HG02610 (cell line): Measurements from ENCODE around the gene CDK5RAP3.
"Not testable (repeated sequence)": the region's sequence is repeated elsewhere in the genome, so short reads cannot be mapped to it uniquely, and the experiment has no call there.

Experiments used
- ATAC-seq: cut with Tn5 transposase; IDR thresholded peaks from one replicate; pipeline ENCODE4 v1.9.1; 2021; ENCODE audit warnings: mild to moderate bottlenecking, moderate library complexity; ENCODE audit not compliant: unreplicated experiment

The CDK5RAP3 gene

GRCh38 chr17:47996201-47996600, 25.3 kb downstream of the CDK5RAP3 start:
- no peak for ATAC-seq

GRCh38 chr17:47997586-47997985, 26.7 kb downstream of the CDK5RAP3 start:
- ATAC-seq, result no peak

GRCh38 chr17:47998044-47998443, 27.1 kb downstream of the CDK5RAP3 start:
- no peak for ATAC-seq

DNA sequence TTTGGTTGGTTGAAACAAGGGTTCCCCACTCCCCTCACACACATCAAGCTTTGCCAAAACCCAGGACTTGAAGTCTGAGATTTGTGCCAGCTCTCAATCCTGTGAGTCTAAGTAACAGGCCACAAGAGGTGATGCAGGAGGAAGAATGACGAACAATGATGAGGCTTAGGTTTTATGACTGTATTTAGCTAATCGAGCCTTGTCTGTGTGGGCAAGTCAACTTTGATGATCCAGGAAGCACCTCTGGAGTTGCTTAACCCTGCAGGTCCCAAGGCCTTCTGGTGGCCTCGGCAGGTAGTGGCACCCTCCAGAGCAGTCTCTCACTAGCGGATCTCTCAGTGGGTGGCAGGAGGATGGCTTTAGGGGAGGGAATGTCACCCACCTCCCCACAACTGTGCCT, 28.7 kb downstream of the CDK5RAP3 start:
- no peak for ATAC-seq

DNA sequence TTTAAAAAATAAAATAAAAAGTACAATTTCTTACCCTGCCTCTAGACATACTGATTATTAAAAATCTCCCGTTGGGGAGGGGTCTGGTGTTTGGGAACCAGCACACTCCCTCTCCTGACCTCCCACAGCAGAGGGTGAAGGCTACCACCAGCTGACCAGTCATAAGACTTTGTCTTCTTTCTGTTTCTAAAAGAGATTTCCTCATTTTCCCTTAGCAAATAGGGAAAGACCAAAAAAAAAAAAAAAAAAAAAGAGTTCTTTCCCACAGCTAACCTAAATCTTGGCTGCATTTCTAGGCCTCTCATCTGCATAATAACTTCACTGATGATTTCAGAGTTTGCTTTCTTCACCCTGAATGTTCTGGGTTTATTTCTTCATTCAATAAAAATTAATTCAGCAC, 30.3 kb downstream of the CDK5RAP3 start:
- no peak for ATAC-seq

DNA sequence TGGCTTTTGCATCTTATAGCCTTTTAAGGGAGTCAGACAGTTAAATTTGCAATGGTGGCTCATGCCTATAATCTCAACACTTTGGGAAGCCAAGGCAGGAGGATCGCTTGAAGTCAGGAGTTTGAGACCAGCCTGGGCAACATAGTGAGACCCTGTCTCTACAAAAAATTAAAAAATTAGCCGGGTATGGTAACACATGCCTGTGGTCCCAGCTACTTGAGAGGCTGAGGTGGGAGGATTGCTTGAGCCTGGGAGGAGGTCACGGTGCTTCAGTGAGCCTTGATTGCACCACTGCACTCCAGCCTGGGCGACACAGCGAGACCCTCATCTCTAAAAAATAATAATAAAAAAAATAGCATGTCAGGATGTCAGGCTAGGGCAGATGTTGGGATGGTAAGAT, 30.7 kb downstream of the CDK5RAP3 start:
- not testable (repeated sequence) for ATAC-seq

- ATAC-seq, result peak; percentile 66
Measured at GRCh38 chr17:48002266-48002915, 31.5 kb downstream of the CDK5RAP3 start.

DNA sequence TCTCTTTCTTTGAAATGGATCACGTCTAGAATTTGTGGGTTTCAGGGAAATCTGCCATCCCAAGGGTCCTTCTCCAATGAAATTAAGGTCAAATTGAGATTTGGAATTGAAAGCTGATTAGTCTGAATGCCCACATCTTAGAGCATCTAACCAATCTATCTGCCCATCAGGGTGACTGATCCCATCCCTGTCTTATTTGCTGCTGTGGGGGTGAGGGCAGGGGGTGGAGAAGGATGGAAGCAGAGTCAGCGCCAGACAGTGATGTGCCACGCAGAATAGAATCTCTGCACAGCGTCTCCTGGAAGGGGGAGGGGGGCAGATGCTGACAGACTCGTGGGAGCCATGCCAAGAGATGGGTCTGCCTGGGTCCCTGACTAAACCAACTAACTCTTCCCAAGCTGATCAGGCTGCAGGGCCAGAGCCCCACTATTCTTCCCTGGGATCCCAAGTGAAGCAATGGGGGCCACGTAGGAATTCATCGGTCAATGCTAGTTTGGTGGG, 32.1 kb downstream of the CDK5RAP3 start:
- no peak for ATAC-seq

DNA sequence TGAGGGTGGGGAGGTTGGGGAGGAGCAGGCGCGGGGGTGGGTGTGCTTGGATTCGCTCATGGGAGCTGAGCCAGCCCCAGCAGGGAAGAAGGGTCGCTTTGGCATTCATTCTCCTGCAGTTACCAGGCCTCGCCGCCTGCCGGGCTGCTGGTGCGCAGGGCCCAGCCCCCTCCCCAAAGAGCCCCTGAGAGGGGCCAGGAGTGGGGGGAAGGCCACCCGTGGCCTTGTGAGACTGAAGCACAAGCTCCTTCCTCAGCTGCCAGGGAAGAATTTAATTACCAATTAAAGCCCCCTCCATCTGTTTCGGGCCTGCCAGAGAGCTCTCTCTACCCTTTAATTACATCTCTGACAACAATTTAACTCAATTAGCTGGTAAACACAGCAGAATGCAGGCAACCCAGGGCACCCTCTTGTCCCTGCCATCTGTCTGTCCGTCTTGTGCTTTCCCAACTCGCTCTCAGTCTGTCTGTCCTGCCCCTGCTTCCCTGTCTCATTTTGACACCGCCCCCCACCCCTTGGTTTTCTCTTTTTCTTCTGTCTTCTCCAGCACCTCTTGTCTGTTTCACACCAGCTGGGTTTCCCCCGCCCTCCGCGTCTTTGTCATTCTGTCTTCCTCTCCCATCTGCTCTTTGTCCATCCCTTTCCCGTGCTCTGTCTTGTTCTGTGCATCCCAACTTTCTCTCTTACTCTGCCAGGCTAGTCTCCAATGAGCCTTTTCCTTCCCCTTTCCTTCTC, 32.7 kb downstream of the CDK5RAP3 start:
- ATAC-seq, result no peak

DNA sequence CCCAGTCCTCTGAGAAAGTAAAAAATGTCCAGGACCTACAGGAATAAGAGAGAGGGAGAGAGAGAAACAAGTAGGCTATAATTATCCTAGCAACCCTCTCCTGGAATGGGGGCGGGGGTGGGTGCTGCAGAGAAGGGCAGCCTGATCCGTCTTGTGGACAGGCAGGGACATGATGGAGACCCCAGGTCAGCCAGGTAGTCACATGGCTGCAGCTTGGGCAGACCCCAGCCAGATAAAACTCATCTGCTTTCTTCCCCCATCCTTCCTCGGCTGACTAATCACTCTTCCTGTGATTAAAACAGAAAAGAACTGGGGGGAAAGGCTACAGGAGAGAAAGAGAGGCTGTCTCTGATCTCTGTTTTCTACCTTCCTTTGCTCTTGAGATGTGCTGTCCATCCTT, 34.1 kb downstream of the CDK5RAP3 start:
- ATAC-seq, result no peak

- no peak for ATAC-seq
Measured at GRCh38 chr17:48006936-48007709, 36.2 kb downstream of the CDK5RAP3 start.

GRCh38 chr17:48010193-48010592, 39.3 kb downstream of the CDK5RAP3 start:
- no peak for ATAC-seq

DNA sequence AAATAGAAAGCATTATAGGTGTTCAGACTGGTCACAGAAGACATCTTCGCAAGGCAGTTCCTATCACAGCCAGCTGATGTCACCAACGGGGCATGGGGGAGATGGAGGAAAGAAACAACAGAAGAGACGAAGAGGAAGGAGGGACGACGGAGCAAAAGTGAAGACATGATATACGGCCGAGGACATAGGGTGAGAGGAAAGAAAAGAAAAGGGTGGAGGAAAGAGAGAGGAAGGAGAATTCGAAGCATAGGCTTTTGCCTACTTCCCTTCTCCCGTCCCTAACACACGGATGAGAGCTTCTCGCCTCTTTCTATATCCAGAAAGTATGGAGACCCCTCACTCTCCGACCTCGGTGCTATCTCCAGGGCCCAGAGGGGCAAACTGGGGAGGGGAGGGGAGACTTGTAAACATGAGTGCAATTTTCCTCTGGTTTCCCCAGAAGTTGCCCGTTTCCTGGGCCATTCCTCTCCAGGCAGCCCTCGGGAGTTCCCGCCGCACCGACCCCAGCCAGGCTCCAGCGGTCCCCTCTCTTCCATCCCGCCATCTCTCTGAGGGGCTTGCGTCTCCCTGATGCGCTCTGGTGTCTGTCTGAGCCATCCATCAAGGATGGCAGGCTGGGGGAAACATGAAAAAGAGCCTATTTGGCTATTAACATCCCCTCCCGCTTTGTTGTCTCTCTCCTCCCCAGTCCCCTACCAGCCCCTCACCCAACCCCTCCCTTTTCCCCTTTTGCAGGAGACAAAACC, 40.7 kb downstream of the CDK5RAP3 start:
- ATAC-seq, result no peak

- ATAC-seq, result peak; percentile 55
Measured at GRCh38 chr17:48012151-48012520, 41.2 kb downstream of the CDK5RAP3 start.

DNA sequence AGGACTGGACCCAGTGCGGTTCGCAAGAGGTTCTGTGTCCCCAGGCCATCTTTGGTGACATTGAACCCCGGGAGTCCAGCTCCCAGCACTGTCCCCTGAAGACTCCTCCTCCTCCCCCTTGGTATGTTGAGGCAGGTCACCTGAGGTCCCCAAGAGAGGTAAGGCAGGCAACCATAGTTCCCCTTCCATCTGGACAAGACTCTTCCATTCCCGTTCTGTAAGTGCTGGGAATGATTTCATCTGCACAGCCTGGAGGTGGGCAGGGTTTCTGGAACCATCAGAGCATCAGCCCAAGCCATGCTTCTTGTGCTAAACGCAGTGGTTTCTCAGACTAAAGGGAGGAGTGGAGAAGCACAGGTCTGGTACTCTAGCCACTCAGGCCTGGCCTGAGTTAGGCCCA, 41.7 kb downstream of the CDK5RAP3 start:
- no peak for ATAC-seq

GRCh38 chr17:48013876-48014594, 43.1 kb downstream of the CDK5RAP3 start:
- no peak for ATAC-seq

DNA sequence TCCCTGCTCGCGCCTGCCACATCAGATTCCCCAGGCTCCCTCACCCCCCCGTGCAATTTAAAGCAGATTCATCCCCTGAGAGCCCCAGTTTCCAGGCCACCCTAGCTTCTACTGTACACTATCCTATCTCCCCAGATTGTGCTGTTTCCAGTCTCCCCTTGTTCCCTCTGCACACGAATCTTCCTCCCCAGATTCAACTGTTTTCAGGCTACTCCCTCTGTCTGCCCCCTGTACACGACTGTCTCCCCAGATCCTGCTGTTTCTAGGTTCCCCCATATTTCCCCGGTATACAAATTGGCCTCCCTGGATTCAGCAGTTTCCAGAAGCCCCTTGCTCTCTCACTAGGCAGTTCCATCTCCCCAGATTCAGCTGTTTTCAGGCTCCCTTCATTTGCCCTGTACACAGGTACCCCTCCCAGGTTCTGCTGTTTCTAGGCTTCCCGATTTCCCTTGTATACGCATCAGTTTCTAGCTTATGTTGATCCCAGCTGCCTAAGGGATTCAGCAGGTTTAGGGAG, 43.7 kb downstream of the CDK5RAP3 start:
- no peak for ATAC-seq

GRCh38 chr17:48016112-48016511, 45.2 kb downstream of the CDK5RAP3 start:
- no peak for ATAC-seq

DNA sequence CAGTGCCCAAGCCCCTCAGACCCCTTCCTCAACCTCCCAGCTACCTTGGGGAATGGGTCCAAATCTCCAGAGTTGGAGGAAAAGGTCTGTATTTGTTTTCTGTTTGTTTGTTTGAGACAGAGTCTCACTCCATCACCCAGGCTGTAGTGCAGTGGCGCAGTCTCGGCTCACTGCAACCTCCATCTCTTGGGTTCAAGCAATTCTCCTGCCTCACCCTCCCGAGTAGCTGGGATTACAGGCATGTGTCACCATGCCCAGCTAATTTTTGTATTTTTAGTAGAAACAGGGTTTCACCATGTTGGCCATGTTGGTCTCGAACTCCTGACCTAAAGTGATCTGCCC, 46.9 kb downstream of the CDK5RAP3 start:
- not testable (repeated sequence) for ATAC-seq

DNA sequence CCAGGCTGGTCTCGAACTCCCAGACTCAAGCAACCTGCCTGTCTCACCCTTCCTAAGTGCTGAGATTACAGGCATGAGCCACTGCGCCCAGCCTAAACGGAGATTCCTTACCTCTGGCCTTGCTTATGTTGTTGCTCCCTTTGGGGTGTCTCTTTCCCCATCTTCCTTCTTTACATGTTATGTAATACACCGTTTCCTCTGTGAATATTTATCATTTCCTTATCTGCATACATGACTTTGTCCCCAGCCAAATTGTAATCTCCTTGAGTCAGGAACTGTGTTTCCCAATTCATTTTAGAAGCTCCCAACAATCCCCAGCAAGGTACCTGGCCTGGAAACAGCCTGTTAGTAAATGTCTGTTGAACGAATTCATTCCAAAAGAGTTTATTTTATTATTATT, 51.0 kb downstream of the CDK5RAP3 start:
- ATAC-seq, result no peak
